GM12878 (cell line): ENCODE data around the gene SLC28A1. TPM values are rescaled to one million over a fixed set of nuclear protein-coding genes. Genes with fewer than 3 reads are reported as not detected.

ENCODE experiments used
- ATAC-seq: fragments of 200-7000 bp; cut with Tn5 transposase; 3 replicates; pipeline ENCODE4 v1.9.1; 2020; ENCODE audit warnings: mild to moderate bottlenecking, moderate library complexity
- BruUV-seq: library from RNA; stranded (reverse); fragments of 400-500 nt; replicated peaks from 2 replicates; lab custom pipeline; 2021; lab: Mats Ljungman, UMichigan
- CTCF ChIA-PET: fragments of 300-600 bp; sonication (Branson Sonifier 250); formaldehyde crosslinking; extraction: SDS; loops from one replicate; lab custom pipeline; 2021; ENCODE audit warnings: inconsistent platforms; lab: Yijun Ruan, JAX
- POLR2A ChIA-PET: fragments of 350-600 bp; formaldehyde crosslinking; extraction: SDS; loops from one replicate; lab custom pipeline; 2021; ENCODE audit warnings: inconsistent platforms; lab: Charles Lee
- RAD21 ChIA-PET: fragments of 300-600 bp; sonication (Branson Sonifier 250); formaldehyde crosslinking; loops from one replicate; lab custom pipeline; 2023; ENCODE audit warnings: antibody characterized with exemption; ENCODE audit not compliant: unreplicated experiment; lab: Charles Lee
- SMC1A ChIA-PET: fragments of 300-600 bp; sonication (Branson Sonifier 250); formaldehyde crosslinking; loops from one replicate; lab custom pipeline; 2023; ENCODE audit not compliant: unreplicated experiment, uncharacterized antibody; lab: Charles Lee
- DNase-seq: peaks from one replicate; pipeline ENCODE4 v3.0.0-alpha.2; 2011; ENCODE audit warnings: low read depth, low spot score
- FAIRE-seq: peaks from 3 replicates; lab custom pipeline; 2011; peaks lifted over from hg19 to GRCh38; lab: Jason Lieb, UNC
- H2AFZ ChIP-seq: 2 replicates; pipeline ENCODE4 v1.6.0; 2011; ENCODE audit warnings: low read depth, low read length, control low read depth; ENCODE audit not compliant: control insufficient read depth
- H3K27ac ChIP-seq: 2 replicates; pipeline ENCODE4 v1.5.1; 2011; ENCODE audit warnings: control low read depth; ENCODE audit not compliant: control insufficient read depth, insufficient read depth
- H3K27me3 ChIP-seq, 2 experiments: replicated peaks in 1 of 2; 2 replicates each; pipeline versions ENCODE4 v1.6.0 to v1.6.1; 2011; ENCODE audit warnings: low read length in 1 of 2; ENCODE audit not compliant: control insufficient read depth in 2 of 2, insufficient read depth in 2 of 2
- H3K36me3 ChIP-seq, 2 experiments: 2 replicates each; pipeline ENCODE4 v1.5.1; 2011; ENCODE audit warnings: low read length in 1 of 2; ENCODE audit not compliant: control insufficient read depth in 2 of 2, insufficient read depth in 2 of 2
- H3K4me1 ChIP-seq: 2 replicates; pipeline ENCODE4 v1.6.1; 2011; ENCODE audit warnings: mild to moderate bottlenecking, low read length, moderate library complexity, mixed read lengths; ENCODE audit not compliant: control insufficient read depth, insufficient read depth
- H3K4me2 ChIP-seq: 2 replicates; pipeline ENCODE4 v1.6.0; 2011; ENCODE audit warnings: control low read depth; ENCODE audit not compliant: control insufficient read depth, insufficient read depth
- H3K4me3 ChIP-seq: fragments of 200-600 bp; sonication (generic); 2 replicates; pipeline ENCODE4 v1.5.1; 2016
- H3K79me2 ChIP-seq: 2 replicates; pipeline ENCODE4 v1.6.0; 2011; ENCODE audit warnings: low read length; ENCODE audit not compliant: control insufficient read depth, insufficient read depth
- H3K9ac ChIP-seq: 2 replicates; pipeline ENCODE4 v1.8.0; 2011; ENCODE audit warnings: low read length, control low read depth, mixed read lengths; ENCODE audit not compliant: control insufficient read depth, insufficient read depth
- H3K9me3 ChIP-seq: replicated peaks from 3 replicates; pipeline ENCODE4 v1.5.1; 2011; ENCODE audit warnings: mild to moderate bottlenecking, low read length; ENCODE audit not compliant: control insufficient read depth, insufficient read depth
- H4K20me1 ChIP-seq: 2 replicates; pipeline ENCODE4 v1.6.0; 2011; ENCODE audit not compliant: control insufficient read depth, insufficient read depth
- BCL11A ChIP-seq: IDR thresholded peaks from 2 replicates; pipeline ENCODE4 v1.6.1; 2011; ENCODE audit warnings: low read depth, low read length
- EED ChIP-seq: sonication (generic); IDR thresholded peaks from 2 replicates; pipeline ENCODE4 v1.6.1; 2016; ENCODE audit warnings: antibody characterized with exemption, low read depth
- ESRRA ChIP-seq: IDR thresholded peaks from 2 replicates; pipeline ENCODE4 v1.6.1; 2012; ENCODE audit warnings: mild to moderate bottlenecking, low read length, improper control_type of control experiment
- GABPA ChIP-seq: IDR thresholded peaks from 2 replicates; pipeline ENCODE4 v1.6.1; 2014; ENCODE audit warnings: antibody characterized with exemption, low read depth, mild to moderate bottlenecking, inconsistent platforms
- HDAC6 ChIP-seq: fragments of 200-600 bp; sonication (generic); IDR thresholded peaks from one replicate; pipeline ENCODE4 v1.8.0; 2017; ENCODE audit warnings: antibody characterized with exemption; ENCODE audit not compliant: unreplicated experiment
- IRF4 ChIP-seq: IDR thresholded peaks from 2 replicates; pipeline ENCODE4 v1.6.1; 2011; ENCODE audit warnings: low read depth, low read length
- NFYA ChIP-seq: IDR thresholded peaks from 2 replicates; pipeline ENCODE4 v1.6.1; 2011; ENCODE audit warnings: low read depth, mild to moderate bottlenecking, low read length, improper control_type of control experiment, borderline replicate concordance
- WGBS: methylation state at CpG from one replicate; pipeline ENCODE4 v1.1.6; 2016; ENCODE audit warnings: low lambda C conversion rate; ENCODE audit not compliant: insufficient replicate concordance, insufficient coverage; ENCODE audit errors: missing lambda C conversion rate; 5-methylcytosine and 5-hydroxymethylcytosine counted together
- in situ Hi-C: fragments of 300-500 bp; cut with MboI; formaldehyde crosslinking; loops from 9 replicates; pipeline ENCODE4 v1.14.3; 2018; ENCODE audit warnings: mixed read lengths
- intact Hi-C: fragments of 100-400 bp; cut with micrococcal nuclease; formaldehyde crosslinking; loops from one replicate; pipeline ENCODE4 v1.14.2; 2022; ENCODE audit not compliant: unreplicated experiment
- polyA plus RNA-seq, 11 experiments: library from polyadenylated mRNA; depleted of rRNA in 4 of 11; unstranded in 6 of 11; stranded (reverse) in 5 of 11; fragments of >200 nt; fragmentation: Nextera tagmentation in 4 of 11; fragmentation: Illumina TruSeq in 1 of 11; extraction: Ambion mirVana in 4 of 11; extraction: Trizol in 1 of 11; gene quantifications; 1 replicate in 1 of 11; 2 replicates in 10 of 11; pipeline versions ENCODE4 v1.2.1 to v1.2.3, GENCODE V29; 2011 to 2016; ENCODE audit warnings: inconsistent platforms in 2 of 11, missing spikeins in 2 of 11, low read depth in 1 of 11
- total RNA-seq, 4 experiments: library from RNA; depleted of rRNA in 3 of 4; stranded (reverse); fragments of >200 nt in 3 of 4; fragmentation: Illumina TruSeq in 1 of 4; extraction: Trizol in 1 of 4; gene quantifications; 2 replicates each; pipeline versions ENCODE4 v1.2.1 to v1.2.3, GENCODE V29; 2013 to 2021
- TF ChIP-seq, protein P1 (sequence below): fragments of 150-350 bp; IDR thresholded peaks from 2 replicates; pipeline ENCODE4 v1.6.1; 2014; ENCODE audit warnings: mild to moderate bottlenecking, low read depth, low read length
- TF ChIP-seq, protein P2 (sequence below): fragments of 450-650 bp; IDR thresholded peaks from 2 replicates; pipeline ENCODE4 v1.6.1; 2017; ENCODE audit warnings: borderline replicate concordance

SLC28A1 gene
- total and polyA plus RNA-seq, 10 of the 15 experiments (the other 5 are each of a cell fraction or from before 2014, with no cell fraction given), result not detected

DNA sequence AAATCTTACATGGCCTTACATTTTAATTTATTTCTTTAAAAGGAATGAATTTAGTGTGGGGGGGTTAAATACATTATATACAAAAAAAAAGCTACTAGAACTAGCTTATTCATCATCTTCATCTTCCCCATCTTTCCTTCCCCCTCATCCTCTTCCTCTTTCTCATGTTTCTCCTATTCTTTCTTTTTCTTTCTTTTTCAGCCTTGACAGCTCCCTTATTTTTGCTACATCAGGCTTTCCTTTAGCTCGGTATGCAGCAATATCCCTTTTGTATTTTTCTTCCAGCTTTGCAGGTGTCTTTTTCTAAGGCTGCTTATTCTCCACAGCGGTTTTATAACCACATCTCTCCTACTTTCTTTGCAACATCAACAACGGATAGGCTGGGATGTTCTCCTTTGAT, 55.9 kb downstream of the SLC28A1 start:
- in situ Hi-C loops, result no loop called here
- no peak overlapping the region for H2AFZ ChIP-seq
- DNase-seq (no peak), ATAC-seq (no peak), FAIRE-seq (no peak)
- no peaks in the 10 kb centered on the region for H3K79me2 ChIP-seq
- H3K4me3 ChIP-seq, result no peak overlapping the region
- ChIA-PET RAD21 (interaction anchor here (1.2 kb wide), 1 partner anchor 104 kb away, joined by 4 read pairs; no protein-coding TSS in a partner anchor), CTCF (interaction anchor here (0.6 to 1.0 kb wide), 2 partner anchors 12 to 62 kb away, joined by 3 to 4 read pairs; no protein-coding TSS in a partner anchor), SMC1A (interaction anchor here (0.7 to 1.4 kb wide), 4 partner anchors 95 to 983 kb away, joined by 3 to 4 read pairs (median 4); no protein-coding TSS in a partner anchor), POLR2A (interaction anchor here (0.6 kb wide), 1 partner anchor 234 kb away, joined by 5 read pairs; no protein-coding TSS in a partner anchor)
- BruUV-seq, result no TSS peak
- TF ChIP-seq EED, result no peak
- intact Hi-C loops, result no loop called here
- no peaks in the 10 kb centered on the region for H3K36me3 ChIP-seq
- 49% methylated on average over 3 of the region's 3 CpGs for WGBS
- no peak overlapping the region for H3K27ac ChIP-seq
- no peaks in the 10 kb centered on the region for H3K9me3 ChIP-seq
- H4K20me1 ChIP-seq, result no peaks in the 10 kb centered on the region
- no peaks in the 10 kb centered on the region for H3K4me1 ChIP-seq
- no peak overlapping the region for H3K9ac ChIP-seq
- H3K27me3 ChIP-seq, result no peaks in the 10 kb centered on the region
- H3K4me2 ChIP-seq, result no peak overlapping the region

DNA sequence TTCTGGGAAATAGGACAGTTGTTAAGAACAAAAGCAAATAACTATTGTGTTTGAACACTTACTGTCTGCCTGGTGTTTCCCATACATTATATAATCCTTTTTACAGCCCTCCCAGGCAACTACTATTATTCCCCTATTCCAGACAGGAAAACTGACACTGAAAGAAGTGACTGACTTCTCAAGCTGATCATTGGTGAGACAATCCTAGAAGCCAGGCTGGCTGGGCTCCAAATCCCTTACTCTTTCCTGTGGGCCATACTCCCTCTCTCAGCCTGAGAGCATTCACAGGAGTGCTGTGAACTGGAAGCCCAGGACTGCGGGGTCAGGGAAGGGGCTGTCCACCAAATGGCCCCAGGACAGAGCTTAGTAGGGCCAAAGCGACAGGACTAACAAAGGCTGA, 58.0 kb downstream of the SLC28A1 start:
- DNase-seq, result no peak
- ChIA-PET CTCF (interaction anchor here (0.7 kb wide), 1 partner anchor 289 kb away, joined by 3 read pairs; the partner anchor contains the start of gene WDR73), RAD21 (no interaction called here), POLR2A (interaction anchor here (0.6 kb wide), 1 partner anchor 169 kb away, joined by 4 read pairs; no protein-coding TSS in a partner anchor), SMC1A (interaction anchor here (1.0 kb wide), 1 partner anchor 10 kb away, joined by 3 read pairs; no protein-coding TSS in a partner anchor)
- no peaks in the 10 kb centered on the region for H3K27me3 ChIP-seq
- H3K4me2 ChIP-seq, result no peak overlapping the region
- no peak overlapping the region for H3K27ac ChIP-seq
- 30% methylated on average over 2 of the region's 2 CpGs for WGBS
- no peak overlapping the region for H3K4me3 ChIP-seq
- H3K36me3 ChIP-seq, result no peaks in the 10 kb centered on the region
- no peaks in the 10 kb centered on the region for H3K79me2 ChIP-seq
- no peak overlapping the region for H3K9ac ChIP-seq
- no peak overlapping the region for H2AFZ ChIP-seq
- BruUV-seq, result no TSS peak
- H4K20me1 ChIP-seq, result no peaks in the 10 kb centered on the region
- intact Hi-C loops, result no loop called here
- H3K9me3 ChIP-seq, result no peaks in the 10 kb centered on the region
- no peak for ATAC-seq
- in situ Hi-C loops, result no loop called here
- no peaks in the 10 kb centered on the region for H3K4me1 ChIP-seq
- FAIRE-seq, result no peak
- TF ChIP-seq IRF4 (no peak), ESRRA (no peak), HDAC6 (no peak), NFYA (no peak), GABPA (no peak), BCL11A (no peak)
- TF ChIP-seq, protein P1, sequence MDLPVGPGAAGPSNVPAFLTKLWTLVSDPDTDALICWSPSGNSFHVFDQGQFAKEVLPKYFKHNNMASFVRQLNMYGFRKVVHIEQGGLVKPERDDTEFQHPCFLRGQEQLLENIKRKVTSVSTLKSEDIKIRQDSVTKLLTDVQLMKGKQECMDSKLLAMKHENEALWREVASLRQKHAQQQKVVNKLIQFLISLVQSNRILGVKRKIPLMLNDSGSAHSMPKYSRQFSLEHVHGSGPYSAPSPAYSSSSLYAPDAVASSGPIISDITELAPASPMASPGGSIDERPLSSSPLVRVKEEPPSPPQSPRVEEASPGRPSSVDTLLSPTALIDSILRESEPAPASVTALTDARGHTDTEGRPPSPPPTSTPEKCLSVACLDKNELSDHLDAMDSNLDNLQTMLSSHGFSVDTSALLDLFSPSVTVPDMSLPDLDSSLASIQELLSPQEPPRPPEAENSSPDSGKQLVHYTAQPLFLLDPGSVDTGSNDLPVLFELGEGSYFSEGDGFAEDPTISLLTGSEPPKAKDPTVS, result no peak
- TF ChIP-seq, protein P2, sequence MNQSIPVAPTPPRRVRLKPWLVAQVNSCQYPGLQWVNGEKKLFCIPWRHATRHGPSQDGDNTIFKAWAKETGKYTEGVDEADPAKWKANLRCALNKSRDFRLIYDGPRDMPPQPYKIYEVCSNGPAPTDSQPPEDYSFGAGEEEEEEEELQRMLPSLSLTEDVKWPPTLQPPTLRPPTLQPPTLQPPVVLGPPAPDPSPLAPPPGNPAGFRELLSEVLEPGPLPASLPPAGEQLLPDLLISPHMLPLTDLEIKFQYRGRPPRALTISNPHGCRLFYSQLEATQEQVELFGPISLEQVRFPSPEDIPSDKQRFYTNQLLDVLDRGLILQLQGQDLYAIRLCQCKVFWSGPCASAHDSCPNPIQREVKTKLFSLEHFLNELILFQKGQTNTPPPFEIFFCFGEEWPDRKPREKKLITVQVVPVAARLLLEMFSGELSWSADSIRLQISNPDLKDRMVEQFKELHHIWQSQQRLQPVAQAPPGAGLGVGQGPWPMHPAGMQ, result no peak
